A673 (cell line): ENCODE results near the gene SCNN1A.

Experiments
- EZH2 ChIP-seq: fragments of 200-600 bp; sonication (generic); IDR thresholded peaks from 2 replicates; pipeline ENCODE4 v1.6.1; 2017; ENCODE audit warnings: borderline replicate concordance, low read depth, mild to moderate bottlenecking, mixed read lengths, antibody characterized with exemption, low read length; ENCODE audit not compliant: poor library complexity, severe bottlenecking
- TF ChIP-seq, protein P1 (sequence below): fragments of 300-800, 200-600 bp; sonication (generic); conservative IDR thresholded peaks from 2 replicates; pipeline ENCODE4 v1.5.1; 2017; ENCODE audit warnings: low read depth, mild to moderate bottlenecking, antibody characterized with exemption, low read length, moderate library complexity, mixed read lengths

GRCh38 chr12:6368906-6369525 is 6.3 kb downstream of the SCNN1A start:
- TF ChIP-seq, protein P1, sequence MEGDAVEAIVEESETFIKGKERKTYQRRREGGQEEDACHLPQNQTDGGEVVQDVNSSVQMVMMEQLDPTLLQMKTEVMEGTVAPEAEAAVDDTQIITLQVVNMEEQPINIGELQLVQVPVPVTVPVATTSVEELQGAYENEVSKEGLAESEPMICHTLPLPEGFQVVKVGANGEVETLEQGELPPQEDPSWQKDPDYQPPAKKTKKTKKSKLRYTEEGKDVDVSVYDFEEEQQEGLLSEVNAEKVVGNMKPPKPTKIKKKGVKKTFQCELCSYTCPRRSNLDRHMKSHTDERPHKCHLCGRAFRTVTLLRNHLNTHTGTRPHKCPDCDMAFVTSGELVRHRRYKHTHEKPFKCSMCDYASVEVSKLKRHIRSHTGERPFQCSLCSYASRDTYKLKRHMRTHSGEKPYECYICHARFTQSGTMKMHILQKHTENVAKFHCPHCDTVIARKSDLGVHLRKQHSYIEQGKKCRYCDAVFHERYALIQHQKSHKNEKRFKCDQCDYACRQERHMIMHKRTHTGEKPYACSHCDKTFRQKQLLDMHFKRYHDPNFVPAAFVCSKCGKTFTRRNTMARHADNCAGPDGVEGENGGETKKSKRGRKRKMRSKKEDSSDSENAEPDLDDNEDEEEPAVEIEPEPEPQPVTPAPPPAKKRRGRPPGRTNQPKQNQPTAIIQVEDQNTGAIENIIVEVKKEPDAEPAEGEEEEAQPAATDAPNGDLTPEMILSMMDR: no peak
- no peak for TF ChIP-seq EZH2
